Right lobe of liver (tissue), 6 donors: ENCODE data around the gene THADA. TPM values are rescaled to one million over a fixed set of nuclear protein-coding genes. Genes with fewer than 3 reads are reported as not detected.

Source experiments
- ATAC-seq, 4 donors: fragments of 200-7000 bp; cut with Tn5 transposase; one replicate each; pipeline ENCODE4 v1.9.1; 2020; ENCODE audit warnings: mild to moderate bottlenecking in 4 of 4, moderate library complexity in 4 of 4
- DNase-seq, 3 donors: peaks; one replicate each; pipeline ENCODE4 v3.0.0-alpha.2; 2020
- H3K27ac ChIP-seq, 3 donors: fragments of 200-600 bp; one replicate each; pipeline ENCODE4 v1.8.0; 2022
- H3K27me3 ChIP-seq, 2 donors: fragments of 200-600 bp; one replicate each; pipeline ENCODE4 v1.8.0; 2022
- H3K36me3 ChIP-seq, 4 donors: fragments of 200-600 bp; sonication (generic) in 1 of 4; one replicate each; pipeline versions ENCODE4 v1.5.1 to v1.8.0; 2017 to 2022; ENCODE audit warnings: control low read depth in 1 of 4
- H3K4me1 ChIP-seq, 4 donors: fragments of 200-600 bp; sonication (generic) in 1 of 4; one replicate each; pipeline versions ENCODE4 v1.5.1 to v1.8.0; 2017 to 2022; ENCODE audit warnings: control low read depth in 1 of 4
- H3K4me3 ChIP-seq, 3 donors: fragments of 200-600 bp; one replicate each; pipeline ENCODE4 v1.8.0; 2022
- H3K9me3 ChIP-seq, 4 donors: fragments of 200-600 bp; sonication (generic) in 1 of 4; one replicate each; pipeline versions ENCODE4 v1.5.1 to v1.8.0; 2017 to 2022; ENCODE audit warnings: control low read depth in 1 of 4
- CTCF ChIP-seq, 4 donors: fragments of 200-600 bp in 3 of 4; fragments of 450-650 bp in 1 of 4; IDR thresholded peaks; one replicate each; pipeline versions ENCODE4 v1.5.1 to v1.8.0; 2016 to 2022; ENCODE audit warnings: antibody characterized with exemption in 4 of 4, mild to moderate bottlenecking in 2 of 4
- POLR2A ChIP-seq: fragments of 450-650 bp; IDR thresholded peaks from one replicate; pipeline ENCODE4 v1.6.1; 2017; ENCODE audit warnings: antibody characterized with exemption, mild to moderate bottlenecking
- WGBS: methylation state at CpG from one replicate; pipeline ENCODE4 v1.1.6; 2018; ENCODE audit warnings: low coverage, low lambda C conversion rate; ENCODE audit not compliant: insufficient coverage; ENCODE audit errors: missing lambda C conversion rate; 5-methylcytosine and 5-hydroxymethylcytosine counted together
- intact Hi-C, 2 donors: fragments of 100-400 bp; cut with DNase I; formaldehyde crosslinking; loops; one replicate each; pipeline versions ENCODE4 v1.11.2 to v1.14.1; 2022
- total RNA-seq, 6 experiments: library from RNA; depleted of rRNA in 2 of 6; stranded (reverse); fragments of >200 nt in 2 of 6; fragmentation: NEBNext Ultra II Directional in 3 of 6; extraction: Animal tissue kit (Norgen Biotek cat#: 25700) in 3 of 6; gene quantifications; one replicate each; pipeline versions ENCODE4 v1.1.0 to v1.2.4, GENCODE V29; 2016 to 2023
- donor health status: DM: no; HTN: yes; CAD: no.
- donor health status: DM: no; HTN: no; CAD: no.
- donor health status: DM: no; HTN: no; CAD: no.
- donor health status: DM: no; HTN: yes; CAD: no.
- donor health status: DM: no; HTN: yes; CAD: no.

THADA gene
- total RNA-seq, 6 experiments from 2014 or later = 12.2 to 21.6 (median 14.0) TPM

- no peak overlapping the region for H3K27ac ChIP-seq
- DNase-seq = no peak
- WGBS = 87% methylated on average over 5 of the region's 5 CpGs
These were observed 266.2 kb downstream of the THADA start for GRCh38 chr2:43329637-43330036.

GRCh38 chr2:43328832-43329231, 267.0 kb downstream of the THADA start:
- no peaks in the 10 kb centered on the region for H3K27me3 ChIP-seq
- H3K27ac ChIP-seq = no peak overlapping the region
- DNase-seq = no peak
- H3K9me3 ChIP-seq = no peaks in the 10 kb centered on the region
- peaks cover 0 to 11% (median 2%) of the 10 kb centered on the region in 4 donors for H3K4me1 ChIP-seq
- no peak for TF ChIP-seq POLR2A
- intact Hi-C loops = no loop called here
- no peak for ATAC-seq
- H3K36me3 ChIP-seq = no peaks in the 10 kb centered on the region
- H3K4me3 ChIP-seq = no peak overlapping the region
- WGBS = 92% methylated on average over 3 of the region's 3 CpGs

More at GRCh38 chr2:43329637-43330036, 266.2 kb downstream of the THADA start:
- Histone ChIP-seq H3K4me3 (no peak overlapping the region), H3K4me1 (peaks cover 0 to 11% (median 2%) of the 10 kb centered on the region in 4 donors), H3K9me3 (no peaks in the 10 kb centered on the region), H3K36me3 (no peaks in the 10 kb centered on the region), H3K27me3 (no peaks in the 10 kb centered on the region)
- TF ChIP-seq CTCF (IDR thresholded peaks at IDR 0.05) (no peak), POLR2A (no peak)
- intact Hi-C loops = no loop called here
- no peak for ATAC-seq

- TF ChIP-seq POLR2A = no peak
- no peak for TF ChIP-seq CTCF (IDR thresholded peaks at IDR 0.05)
- intact Hi-C loops = no loop called here
- DNase-seq (no peak), ATAC-seq (peak in 1 of 4 donors; percentile 32)
- 17% methylated on average over 1 of the region's 2 CpGs for WGBS
- Histone ChIP-seq H3K4me3 (no peak overlapping the region), H3K9me3 (no peaks in the 10 kb centered on the region), H3K27me3 (no peaks in the 10 kb centered on the region), H3K36me3 (no peaks in the 10 kb centered on the region), H3K27ac (no peak overlapping the region), H3K4me1 (peaks cover 0 to 8% (median 2%) of the 10 kb centered on the region in 4 donors)
These were observed 267.7 kb downstream of the THADA start for GRCh38 chr2:43328133-43328532.

GRCh38 chr2:43327119-43327518, 268.7 kb downstream of the THADA start:
- Histone ChIP-seq H3K36me3 (no peaks in the 10 kb centered on the region), H3K4me1 (no peaks in the 10 kb centered on the region), H3K4me3 (no peak overlapping the region), H3K9me3 (no peaks in the 10 kb centered on the region), H3K27me3 (no peaks in the 10 kb centered on the region), H3K27ac (no peak overlapping the region)
- TF ChIP-seq POLR2A (no peak), CTCF (IDR thresholded peaks at IDR 0.05) (no peak)
- 54% methylated on average over 1 of the region's 1 CpG for WGBS
- intact Hi-C loops = no loop called here
- ATAC-seq = no peak
- no peak for DNase-seq

- 90% methylated on average over 2 of the region's 2 CpGs for WGBS
- TF ChIP-seq CTCF (IDR thresholded peaks at IDR 0.05) (no peak), POLR2A (no peak)
- intact Hi-C loops = no loop called here
- Histone ChIP-seq H3K4me1 (no peaks in the 10 kb centered on the region), H3K9me3 (no peaks in the 10 kb centered on the region), H3K4me3 (no peak overlapping the region), H3K36me3 (no peaks in the 10 kb centered on the region), H3K27me3 (no peaks in the 10 kb centered on the region), H3K27ac (no peak overlapping the region)
- DNase-seq = no peak
- no peak for ATAC-seq
These were observed 269.6 kb downstream of the THADA start for GRCh38 chr2:43326101-43326825.
